ENCODE measurements around the gene SMCHD1.

DNA sequence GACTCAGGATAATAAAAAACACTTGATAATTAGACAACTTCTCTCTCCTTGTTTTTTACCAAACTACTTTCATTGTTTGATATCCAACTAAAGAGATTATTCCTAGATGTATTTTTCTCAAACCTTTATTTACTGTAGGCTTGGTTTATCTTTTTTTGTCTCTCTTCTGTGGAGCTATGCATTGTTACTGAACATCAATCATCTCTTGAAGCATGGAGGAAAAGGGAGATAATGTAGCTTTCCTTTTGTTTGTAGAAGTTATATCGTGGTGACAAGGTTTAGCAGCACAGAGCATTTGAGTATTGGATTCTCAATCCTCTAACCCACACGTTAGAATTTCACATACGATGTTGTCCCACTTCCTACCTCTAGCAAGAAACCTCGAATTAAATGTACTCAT is 41.7 kb downstream of the SMCHD1 start:
- TF ChIP-seq, protein P1, sequence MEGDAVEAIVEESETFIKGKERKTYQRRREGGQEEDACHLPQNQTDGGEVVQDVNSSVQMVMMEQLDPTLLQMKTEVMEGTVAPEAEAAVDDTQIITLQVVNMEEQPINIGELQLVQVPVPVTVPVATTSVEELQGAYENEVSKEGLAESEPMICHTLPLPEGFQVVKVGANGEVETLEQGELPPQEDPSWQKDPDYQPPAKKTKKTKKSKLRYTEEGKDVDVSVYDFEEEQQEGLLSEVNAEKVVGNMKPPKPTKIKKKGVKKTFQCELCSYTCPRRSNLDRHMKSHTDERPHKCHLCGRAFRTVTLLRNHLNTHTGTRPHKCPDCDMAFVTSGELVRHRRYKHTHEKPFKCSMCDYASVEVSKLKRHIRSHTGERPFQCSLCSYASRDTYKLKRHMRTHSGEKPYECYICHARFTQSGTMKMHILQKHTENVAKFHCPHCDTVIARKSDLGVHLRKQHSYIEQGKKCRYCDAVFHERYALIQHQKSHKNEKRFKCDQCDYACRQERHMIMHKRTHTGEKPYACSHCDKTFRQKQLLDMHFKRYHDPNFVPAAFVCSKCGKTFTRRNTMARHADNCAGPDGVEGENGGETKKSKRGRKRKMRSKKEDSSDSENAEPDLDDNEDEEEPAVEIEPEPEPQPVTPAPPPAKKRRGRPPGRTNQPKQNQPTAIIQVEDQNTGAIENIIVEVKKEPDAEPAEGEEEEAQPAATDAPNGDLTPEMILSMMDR (conservative IDR thresholded peaks at IDR 0.05) = no peak
- TF ChIP-seq ZFX (IDR thresholded peaks at IDR 0.05) = no peak

All from C4-2B (cell line).